ENCODE data around the gene DCK.

Gene DCK

GRCh38 chr4:71065991-71066510, 72.6 kb downstream of the DCK start:
- no peak for DNase-seq

GRCh38 chr4:71066737-71067716, 73.6 kb downstream of the DCK start:
- DNase-seq: no peak

DNA sequence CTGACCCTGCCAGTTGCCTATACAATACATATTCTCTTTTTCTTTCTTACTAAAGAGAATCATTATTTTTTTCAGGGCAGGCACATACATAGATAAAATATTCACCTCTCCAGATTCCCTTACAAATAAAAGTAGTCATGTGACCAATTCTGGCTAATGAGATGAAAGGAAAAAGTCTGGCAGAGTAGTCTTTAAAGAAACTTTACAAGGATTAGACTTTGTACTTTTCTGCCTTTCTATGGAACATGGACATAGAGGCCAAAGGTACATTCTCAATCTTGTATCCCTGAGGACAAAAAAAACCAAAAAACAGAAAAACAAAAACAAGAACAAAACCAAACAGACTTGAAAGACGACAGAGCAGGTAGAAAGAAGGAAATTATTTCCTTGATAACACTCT, 75.6 kb downstream of the DCK start:
- DNase-seq: no peak

DNA sequence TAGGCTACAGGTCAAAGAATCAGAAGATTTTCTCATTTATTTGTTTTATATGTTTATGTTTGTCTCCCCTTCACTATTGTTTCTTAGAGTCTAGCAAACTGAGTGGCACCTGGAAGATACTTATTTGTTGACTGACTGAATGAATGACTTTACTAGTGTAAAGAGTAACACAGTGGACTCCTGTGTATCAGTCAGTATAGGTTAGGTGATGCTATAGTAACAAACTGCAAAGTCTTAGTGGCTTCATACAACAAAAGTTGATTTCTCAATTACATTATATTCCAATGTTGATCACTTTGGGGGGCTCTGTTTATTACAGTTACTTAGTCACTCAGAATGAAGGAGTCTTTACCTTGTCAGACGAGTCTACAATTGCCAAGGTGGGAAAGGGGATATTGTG, 76.6 kb downstream of the DCK start:
- DNase-seq: no peak

- no peak for DNase-seq
Observed at GRCh38 chr4:71074452-71075299, 81.2 kb downstream of the DCK start.

All from stimulated activated CD4-positive, alpha-beta T cell treated with anti-CD3 and anti-CD28 coated beads, Interleukin-2, amount 100 ng/mL, for 24 hours (primary cell).